ENCODE results near the gene MAGEA2.
A peak's percentile ranks its signal among the peaks of the same experiment; 100 is the strongest.
"Not testable (repeated sequence)": the region's sequence is repeated elsewhere in the genome, so short reads cannot be mapped to it uniquely, and the experiment has no call there.

The MAGEA2 gene, protein sequence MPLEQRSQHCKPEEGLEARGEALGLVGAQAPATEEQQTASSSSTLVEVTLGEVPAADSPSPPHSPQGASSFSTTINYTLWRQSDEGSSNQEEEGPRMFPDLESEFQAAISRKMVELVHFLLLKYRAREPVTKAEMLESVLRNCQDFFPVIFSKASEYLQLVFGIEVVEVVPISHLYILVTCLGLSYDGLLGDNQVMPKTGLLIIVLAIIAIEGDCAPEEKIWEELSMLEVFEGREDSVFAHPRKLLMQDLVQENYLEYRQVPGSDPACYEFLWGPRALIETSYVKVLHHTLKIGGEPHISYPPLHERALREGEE

DNA sequence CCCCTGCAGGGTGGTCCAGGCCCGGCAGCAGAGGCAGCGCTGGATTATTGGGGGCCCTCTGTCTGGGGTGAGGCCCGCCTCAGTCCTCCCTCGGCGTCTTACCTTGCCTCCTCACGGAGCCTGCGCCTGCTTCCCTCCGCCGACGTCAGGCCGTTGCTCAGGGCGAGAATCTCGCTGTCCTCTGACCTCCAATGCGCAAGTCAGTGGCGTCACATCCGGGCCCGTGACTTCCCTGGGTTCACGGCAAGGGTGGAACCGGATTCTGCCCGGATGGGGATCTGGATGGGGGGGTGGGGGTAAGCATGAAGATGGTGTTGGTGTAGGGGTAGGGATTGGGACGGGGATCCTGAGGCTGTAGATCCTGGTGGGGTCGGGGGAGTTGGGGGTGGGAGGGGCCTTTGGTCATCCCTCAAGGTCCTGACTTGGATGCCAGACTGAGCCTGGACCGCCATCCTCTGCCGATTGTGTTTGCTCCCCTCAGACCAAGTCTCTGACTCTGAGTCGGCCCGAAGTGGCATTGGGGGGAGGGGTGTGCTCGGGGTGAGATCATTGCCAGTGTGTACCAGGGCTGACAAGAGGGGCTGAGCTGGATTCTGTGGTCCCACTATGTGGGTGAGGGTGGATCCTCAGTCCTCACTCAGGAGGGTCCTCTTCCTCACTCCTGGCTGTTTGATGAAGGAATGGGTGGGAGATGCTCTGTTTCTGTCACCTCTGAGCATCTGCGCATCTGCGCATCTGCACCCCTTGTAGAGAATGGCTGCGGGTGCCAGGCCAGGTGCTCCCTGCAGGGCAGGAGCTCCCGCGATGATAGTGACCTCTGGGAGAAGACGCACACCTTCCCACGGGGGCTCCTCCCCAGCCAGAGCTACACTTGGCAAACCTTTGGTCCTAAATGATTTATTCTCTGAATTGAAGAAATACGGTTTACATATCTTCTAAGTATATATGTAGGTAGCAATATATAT is at the start of gene MAGEA2:
MAGEA2 (minus strand) TSS at position 157 of the 965 bp plus-strand sequence. CDS start 2,479 bp downstream, outside the sequence.
- not testable (repeated sequence) for ATAC-seq; H3K9me3 Mint-ChIP-seq; H3K27me3 Mint-ChIP-seq; DNase-seq; H3K4me1 Mint-ChIP-seq; H3K4me3 Mint-ChIP-seq; H3K36me3 Mint-ChIP-seq (ENCODE audit: low read depth); H3K27ac Mint-ChIP-seq

DNA sequence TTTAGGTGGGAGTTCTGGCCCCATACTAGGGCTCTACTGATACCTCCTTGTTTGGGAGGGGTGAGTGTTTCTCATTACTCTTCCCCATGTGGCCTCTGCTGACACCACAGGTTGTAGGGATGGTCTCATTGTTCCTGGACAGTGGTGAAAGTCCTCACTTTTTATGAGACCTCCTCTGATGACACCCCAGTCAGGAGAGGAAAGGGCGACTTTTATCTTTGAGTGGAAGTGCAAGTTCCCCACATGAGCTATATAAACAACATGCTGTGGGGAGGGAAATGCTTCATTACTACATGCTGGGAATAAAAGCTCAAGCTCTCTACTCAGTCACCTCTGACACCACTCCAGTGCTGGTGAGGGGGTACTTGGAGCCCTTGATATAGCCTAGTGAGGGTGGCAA is 45.3 kb upstream of the MAGEA2 start:
- Mint-ChIP-seq H3K27me3 (peaks cover 2% of the 10 kb centered on the region), H3K27ac (no peak overlapping the region), H3K9me3 (no peaks in the 10 kb centered on the region), H3K4me3 (no peak overlapping the region), H3K4me1 (no peaks in the 10 kb centered on the region), H3K36me3 (ENCODE audit: low read depth) (no peaks in the 10 kb centered on the region)
- no peak for DNase-seq
- no peak for ATAC-seq

DNA sequence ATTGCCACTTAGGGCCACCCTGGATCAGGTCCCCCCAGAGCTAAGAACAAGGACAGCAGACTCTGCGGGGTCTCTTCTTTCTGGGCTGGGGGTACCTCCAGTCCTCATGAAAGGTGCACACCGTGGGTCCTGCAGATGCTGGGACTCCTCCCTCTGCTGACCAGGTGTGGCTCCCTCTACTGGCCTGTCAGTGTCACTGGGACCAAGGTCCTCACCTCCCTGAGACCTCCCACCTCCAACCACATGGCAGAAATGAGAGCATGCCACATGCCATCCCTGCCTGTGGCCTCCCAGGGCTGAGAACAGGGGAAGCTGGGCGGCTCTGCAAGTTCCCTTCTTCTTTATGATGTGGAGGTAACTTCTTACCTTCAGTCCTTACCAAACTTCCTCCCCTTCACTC is 33.4 kb upstream of the MAGEA2 start:
- H3K4me3 Mint-ChIP-seq; H3K27me3 Mint-ChIP-seq; H3K9me3 Mint-ChIP-seq; H3K4me1 Mint-ChIP-seq; DNase-seq; H3K27ac Mint-ChIP-seq; H3K36me3 Mint-ChIP-seq (ENCODE audit: low read depth): not testable (repeated sequence)
- peak; percentile 76 for ATAC-seq

DNA sequence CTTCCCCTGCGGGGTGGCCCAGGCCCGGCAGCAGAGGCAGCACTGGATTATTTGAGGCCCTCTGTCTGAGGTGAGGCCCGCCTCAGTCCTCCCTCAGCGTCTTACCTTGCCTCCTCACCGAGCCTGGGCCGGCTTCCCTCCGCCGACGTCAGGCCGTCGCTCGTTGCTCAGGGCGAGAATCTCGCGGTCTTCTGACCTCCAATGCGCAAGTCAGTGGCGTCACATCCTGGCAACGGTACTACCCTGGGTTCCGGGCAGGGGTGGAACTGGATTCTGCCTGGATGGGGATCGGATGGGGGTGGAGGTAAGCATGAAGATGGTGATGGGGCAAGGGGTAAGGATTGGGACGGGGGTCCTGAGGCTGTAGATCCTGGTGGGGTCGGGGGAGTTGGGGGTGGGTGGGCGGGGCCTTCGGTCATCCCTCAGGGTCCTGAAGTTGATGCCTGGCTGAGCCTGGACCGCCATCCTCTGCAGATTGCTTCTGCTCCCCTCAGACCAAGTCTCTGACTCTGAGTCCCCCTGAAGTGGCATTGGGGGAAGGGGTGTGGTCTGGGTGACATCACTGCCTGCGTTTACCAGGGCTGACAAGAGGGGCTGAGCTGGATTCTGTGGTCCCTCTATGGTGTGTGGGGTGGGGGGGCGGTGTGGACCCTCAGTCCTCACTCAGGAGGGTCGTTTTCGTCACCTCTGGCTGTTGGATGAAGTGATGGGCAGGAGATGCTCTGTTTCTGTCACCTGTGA is 16.1 kb upstream of the MAGEA2 start, which contains the start of gene MAGEA6:
MAGEA6 (minus strand) TSS at position 141 of the 741 bp plus-strand sequence. CDS start 2,039 bp downstream, outside the sequence.
- H3K27ac Mint-ChIP-seq; H3K36me3 Mint-ChIP-seq (ENCODE audit: low read depth); H3K4me1 Mint-ChIP-seq; ATAC-seq; DNase-seq; H3K4me3 Mint-ChIP-seq; H3K9me3 Mint-ChIP-seq; H3K27me3 Mint-ChIP-seq: not testable (repeated sequence)

DNA sequence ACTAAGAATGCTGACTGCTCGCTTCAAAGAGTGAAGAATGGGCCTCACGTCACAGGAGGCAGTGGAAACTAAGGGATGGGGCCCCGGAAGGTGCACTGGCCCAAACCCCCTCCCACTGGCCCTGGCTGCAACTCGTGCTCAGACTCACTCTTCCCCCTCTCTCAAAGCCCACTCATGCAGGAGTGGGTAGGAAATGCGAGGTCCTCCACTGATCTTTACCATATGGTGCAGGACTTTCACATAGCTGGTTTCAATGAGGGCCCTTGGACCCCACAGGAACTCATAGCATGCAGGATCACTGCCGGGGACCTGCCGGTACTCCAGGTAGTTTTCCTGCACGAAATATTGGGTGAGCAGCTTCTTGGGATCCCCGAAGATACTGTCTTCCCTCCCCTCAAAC is 12.9 kb upstream of the MAGEA2 start:
- not testable (repeated sequence) for H3K36me3 Mint-ChIP-seq (ENCODE audit: low read depth); DNase-seq; ATAC-seq

DNA sequence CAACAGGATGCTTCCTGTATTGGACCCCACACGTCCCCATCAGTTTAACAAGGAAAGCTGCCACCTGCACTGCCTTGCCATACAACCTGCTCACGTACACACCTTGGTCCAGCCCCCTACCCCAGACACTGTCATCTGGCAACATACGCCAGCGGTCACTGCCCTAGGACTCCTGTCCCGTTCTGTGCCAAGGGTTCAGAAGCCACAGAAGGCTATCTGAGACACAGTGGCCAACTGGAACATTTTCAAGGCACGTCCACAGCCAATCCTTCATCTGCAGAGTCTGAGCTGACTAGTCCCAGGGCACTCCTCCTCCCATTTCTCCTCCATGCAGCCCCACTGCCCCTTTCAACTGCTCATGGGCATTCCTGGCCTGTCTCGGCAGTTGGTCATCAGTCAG is 7.9 kb upstream of the MAGEA2 start:
- not testable (repeated sequence) for H3K27ac Mint-ChIP-seq; H3K4me1 Mint-ChIP-seq; H3K27me3 Mint-ChIP-seq; DNase-seq; H3K4me3 Mint-ChIP-seq; H3K36me3 Mint-ChIP-seq (ENCODE audit: low read depth); ATAC-seq; H3K9me3 Mint-ChIP-seq

More for the DNA sequence above, 12.9 kb upstream of the MAGEA2 start:
- not testable (repeated sequence) for H3K27me3 Mint-ChIP-seq, H3K9me3 Mint-ChIP-seq, H3K4me1 Mint-ChIP-seq, H3K4me3 Mint-ChIP-seq, H3K27ac Mint-ChIP-seq

DNA sequence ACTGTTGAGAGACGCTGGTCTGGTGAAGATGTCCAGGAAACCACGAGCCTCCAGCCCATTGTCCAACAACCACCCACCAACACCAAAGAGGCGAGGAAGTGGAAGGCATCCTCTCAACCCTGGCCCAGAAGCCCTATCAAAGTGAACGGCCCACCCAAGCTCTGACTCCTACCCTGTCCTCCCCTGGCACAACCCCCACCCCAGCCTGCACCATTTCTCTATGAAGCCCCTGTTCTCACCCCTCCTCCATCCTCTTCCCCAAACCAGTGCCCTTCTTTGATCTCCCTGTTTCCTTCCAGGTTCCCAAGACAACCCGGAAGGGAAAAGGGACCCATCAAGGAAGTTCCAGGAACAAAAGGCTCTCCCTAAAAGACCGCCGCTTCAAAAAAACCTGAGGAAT is 5.9 kb upstream of the MAGEA2 start:
- not testable (repeated sequence) for H3K36me3 Mint-ChIP-seq (ENCODE audit: low read depth); H3K4me3 Mint-ChIP-seq

DNA sequence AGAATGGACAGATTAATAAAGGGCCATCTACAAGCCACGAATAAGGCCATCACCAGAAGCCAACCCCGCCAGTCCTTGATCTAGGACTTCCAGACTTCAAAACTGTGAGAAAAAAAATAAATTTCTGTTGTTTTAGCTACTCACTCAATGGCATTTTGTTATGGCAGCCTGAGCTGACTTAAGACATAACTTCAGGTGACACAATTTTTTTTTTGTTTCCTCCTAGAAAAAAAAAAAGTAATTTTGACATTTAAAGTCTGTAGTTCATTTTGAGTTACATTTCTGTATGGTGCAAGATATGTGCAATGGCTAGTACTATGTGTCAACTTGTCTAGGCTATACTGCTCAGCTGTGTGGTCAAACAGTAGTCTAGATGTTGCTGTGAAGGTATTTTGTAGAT is 5.3 kb upstream of the MAGEA2 start, which contains the start of gene CSAG3:
CSAG3 (plus strand) TSS at position 301 of the 400 bp plus-strand sequence.
- not testable (repeated sequence) for ATAC-seq; H3K27me3 Mint-ChIP-seq; H3K9me3 Mint-ChIP-seq; H3K27ac Mint-ChIP-seq; H3K36me3 Mint-ChIP-seq (ENCODE audit: low read depth); H3K4me3 Mint-ChIP-seq; H3K4me1 Mint-ChIP-seq; DNase-seq

More for the DNA sequence above, 5.9 kb upstream of the MAGEA2 start:
- not testable (repeated sequence) for ATAC-seq, H3K9me3 Mint-ChIP-seq, DNase-seq, H3K27ac Mint-ChIP-seq, H3K4me1 Mint-ChIP-seq, H3K27me3 Mint-ChIP-seq

DNA sequence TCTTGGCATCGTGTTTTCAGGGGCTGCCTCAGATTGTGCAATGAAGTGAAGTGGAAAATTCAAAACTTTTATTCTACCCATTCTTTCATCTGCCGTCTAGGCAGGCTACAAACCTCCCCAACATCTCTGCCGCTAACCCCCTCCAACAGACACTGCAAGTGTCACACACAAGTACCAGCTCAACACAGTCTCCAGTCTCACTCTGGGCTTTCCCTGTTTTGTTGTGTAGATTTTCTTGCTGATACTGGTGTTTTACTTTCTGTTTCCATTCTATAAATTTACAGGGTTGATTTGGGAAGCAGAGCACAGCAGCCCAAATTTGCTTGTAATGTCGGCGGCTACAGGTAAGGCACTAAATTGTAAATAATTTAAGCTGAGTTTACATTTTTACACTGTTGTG is 1.2 kb upstream of the MAGEA2 start:
- H3K4me3 Mint-ChIP-seq, H3K4me1 Mint-ChIP-seq, ATAC-seq: not testable (repeated sequence)

DNA sequence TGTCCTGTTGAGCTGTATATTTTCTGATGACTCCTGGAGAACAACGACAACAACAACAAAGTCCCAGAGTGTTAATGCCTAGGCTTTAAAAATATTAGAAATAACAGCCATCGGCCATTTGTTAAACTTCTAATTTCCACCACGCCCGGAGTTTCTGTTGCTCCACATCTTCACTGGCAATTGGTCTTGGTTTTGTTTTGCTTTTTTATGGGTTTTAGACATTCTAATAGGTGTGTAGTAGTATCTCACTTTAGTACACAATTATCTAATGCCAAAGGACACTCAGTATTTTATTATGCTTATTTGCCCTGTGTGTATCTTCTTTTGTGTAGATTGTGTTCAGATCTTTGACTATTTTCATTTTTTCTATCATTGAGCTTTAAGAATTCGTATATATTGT is 15.1 kb downstream of the MAGEA2 start:
- H3K9me3 Mint-ChIP-seq: no peaks in the 10 kb centered on the region
- H3K27ac Mint-ChIP-seq: no peak overlapping the region
- H3K4me1 Mint-ChIP-seq: no peaks in the 10 kb centered on the region

More for the DNA sequence above, 1.2 kb upstream of the MAGEA2 start:
- not testable (repeated sequence) for H3K27ac Mint-ChIP-seq; H3K36me3 Mint-ChIP-seq (ENCODE audit: low read depth); DNase-seq; H3K9me3 Mint-ChIP-seq; H3K27me3 Mint-ChIP-seq

DNA sequence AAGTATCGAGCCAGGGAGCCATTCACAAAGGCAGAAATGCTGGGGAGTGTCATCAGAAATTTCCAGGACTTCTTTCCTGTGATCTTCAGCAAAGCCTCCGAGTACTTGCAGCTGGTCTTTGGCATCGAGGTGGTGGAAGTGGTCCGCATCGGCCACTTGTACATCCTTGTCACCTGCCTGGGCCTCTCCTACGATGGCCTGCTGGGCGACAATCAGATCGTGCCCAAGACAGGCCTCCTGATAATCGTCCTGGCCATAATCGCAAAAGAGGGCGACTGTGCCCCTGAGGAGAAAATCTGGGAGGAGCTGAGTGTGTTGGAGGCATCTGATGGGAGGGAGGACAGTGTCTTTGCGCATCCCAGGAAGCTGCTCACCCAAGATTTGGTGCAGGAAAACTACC is 17.1 kb downstream of the MAGEA2 start:
- H3K4me3 Mint-ChIP-seq; H3K36me3 Mint-ChIP-seq (ENCODE audit: low read depth); ATAC-seq; H3K27ac Mint-ChIP-seq; DNase-seq; H3K4me1 Mint-ChIP-seq; H3K9me3 Mint-ChIP-seq; H3K27me3 Mint-ChIP-seq: not testable (repeated sequence)

More for the DNA sequence above, 15.1 kb downstream of the MAGEA2 start:
- Mint-ChIP-seq H3K36me3 (ENCODE audit: low read depth) (no peaks in the 10 kb centered on the region), H3K4me3 (no peak overlapping the region), H3K27me3 (no peaks in the 10 kb centered on the region)
- no peak for DNase-seq
- ATAC-seq: no peak

DNA sequence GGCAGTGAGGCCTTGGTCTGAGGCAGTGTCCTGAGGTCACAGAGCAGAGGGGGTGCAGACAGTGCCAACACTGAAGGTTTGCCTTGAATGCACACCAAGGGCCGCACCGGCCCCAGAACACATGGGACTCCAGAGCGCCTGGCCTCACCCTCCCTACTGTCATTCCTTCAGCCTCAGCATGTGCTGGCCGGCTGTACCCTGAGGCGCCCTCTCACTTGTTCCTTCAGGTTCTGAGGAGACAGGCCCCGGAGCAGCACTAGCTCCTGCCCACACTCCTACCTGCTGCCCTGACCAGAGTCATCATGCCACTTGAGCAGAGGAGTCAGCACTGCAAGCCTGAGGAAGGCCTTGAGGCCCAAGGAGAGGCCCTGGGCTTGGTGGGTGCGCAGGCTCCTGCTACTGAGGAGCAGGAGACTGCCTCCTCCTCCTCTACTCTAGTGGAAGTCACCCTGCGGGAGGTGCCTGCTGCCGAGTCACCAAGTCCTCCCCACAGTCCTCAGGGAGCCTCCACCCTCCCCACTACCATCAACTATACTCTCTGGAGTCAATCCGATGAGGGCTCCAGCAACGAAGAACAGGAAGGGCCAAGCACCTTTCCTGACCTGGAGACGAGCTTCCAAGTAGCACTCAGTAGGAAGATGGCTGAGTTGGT is 17.7 kb downstream of the MAGEA2 start:
- no peak for ATAC-seq
- H3K27ac Mint-ChIP-seq: no peak overlapping the region
- H3K4me3 Mint-ChIP-seq: no peak overlapping the region
- no peaks in the 10 kb centered on the region for H3K27me3 Mint-ChIP-seq
- H3K9me3 Mint-ChIP-seq: no peaks in the 10 kb centered on the region
- H3K36me3 Mint-ChIP-seq (ENCODE audit: low read depth): no peaks in the 10 kb centered on the region
- DNase-seq: no peak
- no peaks in the 10 kb centered on the region for H3K4me1 Mint-ChIP-seq

DNA sequence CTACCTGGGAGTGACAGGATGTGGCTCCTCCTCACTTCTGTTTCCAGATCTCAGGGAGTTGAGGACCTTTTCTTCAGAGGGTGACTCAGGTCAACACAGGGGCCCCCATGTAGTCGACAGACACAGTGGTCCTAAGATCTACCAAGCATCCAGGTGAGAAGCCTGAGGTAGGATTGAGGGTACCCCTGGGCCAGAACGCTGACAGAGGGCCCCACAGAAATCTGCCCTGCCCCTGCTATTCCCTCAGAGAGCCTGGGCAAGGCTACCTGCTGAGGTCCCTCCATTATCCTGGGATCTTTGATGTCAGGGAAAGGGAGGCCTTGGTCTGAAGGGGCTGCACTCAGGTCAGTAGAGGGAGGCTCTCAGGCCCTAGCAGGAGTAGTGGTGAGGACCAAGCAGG is 18.5 kb downstream of the MAGEA2 start:
- Mint-ChIP-seq H3K36me3 (ENCODE audit: low read depth) (no peaks in the 10 kb centered on the region), H3K27me3 (no peaks in the 10 kb centered on the region), H3K9me3 (no peaks in the 10 kb centered on the region), H3K27ac (no peak overlapping the region), H3K4me1 (no peaks in the 10 kb centered on the region), H3K4me3 (no peak overlapping the region)
- DNase-seq (no peak), ATAC-seq (no peak)
